ENCODE results near the gene PPP3CB. TPM values are rescaled to one million over a fixed set of nuclear protein-coding genes. Genes with fewer than 3 reads are reported as not detected.

Gene PPP3CB
- total RNA-seq, 1 experiment from 2014 or later, result 27.5 TPM

GRCh38 chr10:73439055-73439454 is 56.8 kb downstream of the PPP3CB start:
- intact Hi-C loops (cut with micrococcal nuclease; ENCODE audit: unreplicated experiment), result no loop called here
- CTCF ChIA-PET, result no interaction called here
- H3K27me3 Mint-ChIP-seq (ENCODE audit: unreplicated experiment), result no peaks in the 10 kb centered on the region
- no peaks in the 10 kb centered on the region for H3K9me3 Mint-ChIP-seq (ENCODE audit: low read depth, unreplicated experiment)
- no peak for TF ChIP-seq CTCF (IDR thresholded peaks at IDR 0.05; ENCODE audit: unreplicated experiment)
- no peak overlapping the region for H3K27ac Mint-ChIP-seq (ENCODE audit: unreplicated experiment)
- DNase-seq, result no peak
- no TSS peak for BruUV-seq (replicated peaks)
- H3K36me3 Mint-ChIP-seq (ENCODE audit: insufficient read depth, unreplicated experiment), result no peaks in the 10 kb centered on the region
- no peak overlapping the region for H3K4me3 Mint-ChIP-seq (ENCODE audit: low read depth, unreplicated experiment)
- no peaks in the 10 kb centered on the region for H3K4me1 Mint-ChIP-seq (ENCODE audit: low read depth, unreplicated experiment)

GRCh38 chr10:73433538-73433867 is 62.3 kb downstream of the PPP3CB start, which contains the start of gene MSS51:
Gene MSS51, minus strand, starts transcription at chr10:73433561. Its CDS starts 5,277 bp downstream, at chr10:73428284.
- Mint-ChIP-seq H3K9me3 (ENCODE audit: low read depth, unreplicated experiment) (no peaks in the 10 kb centered on the region), H3K27me3 (ENCODE audit: unreplicated experiment) (no peaks in the 10 kb centered on the region), H3K4me1 (ENCODE audit: low read depth, unreplicated experiment) (peaks cover 11% of the 10 kb centered on the region), H3K4me3 (ENCODE audit: low read depth, unreplicated experiment) (no peak within 1 kb of the TSS), H3K27ac (ENCODE audit: unreplicated experiment) (no peak within 1 kb of the TSS), H3K36me3 (ENCODE audit: insufficient read depth, unreplicated experiment) (no peaks in the 10 kb centered on the region)
- DNase-seq, result no peak
- no TSS peak for BruUV-seq (replicated peaks)
- intact Hi-C loops (cut with micrococcal nuclease; ENCODE audit: unreplicated experiment), result no loop called here
- no peak for TF ChIP-seq CTCF (IDR thresholded peaks at IDR 0.05; ENCODE audit: unreplicated experiment)
- CTCF ChIA-PET, result interaction anchor here (0.6 kb wide), 1 partner anchor 16 kb away, joined by 3 read pairs; no protein-coding TSS in a partner anchor

- no TSS peak for BruUV-seq (replicated peaks)
- Mint-ChIP-seq H3K9me3 (ENCODE audit: low read depth, unreplicated experiment) (no peaks in the 10 kb centered on the region), H3K27me3 (ENCODE audit: unreplicated experiment) (no peaks in the 10 kb centered on the region), H3K36me3 (ENCODE audit: insufficient read depth, unreplicated experiment) (no peaks in the 10 kb centered on the region), H3K27ac (ENCODE audit: unreplicated experiment) (no peak overlapping the region), H3K4me3 (ENCODE audit: low read depth, unreplicated experiment) (no peak overlapping the region), H3K4me1 (ENCODE audit: low read depth, unreplicated experiment) (peaks cover 11% of the 10 kb centered on the region)
- CTCF ChIA-PET, result interaction anchor here (0.6 kb wide), 1 partner anchor 16 kb away, joined by 3 read pairs; no protein-coding TSS in a partner anchor
- no peak for DNase-seq
- TF ChIP-seq CTCF (IDR thresholded peaks at IDR 0.05; ENCODE audit: unreplicated experiment), result no peak
- intact Hi-C loops (cut with micrococcal nuclease; ENCODE audit: unreplicated experiment), result no loop called here
Measured at GRCh38 chr10:73432646-73433537, 62.9 kb downstream of the PPP3CB start.

- H3K27me3 Mint-ChIP-seq (ENCODE audit: unreplicated experiment), result no peaks in the 10 kb centered on the region
- no TSS peak for BruUV-seq (replicated peaks)
- peaks cover 8% of the 10 kb centered on the region for H3K36me3 Mint-ChIP-seq (ENCODE audit: insufficient read depth, unreplicated experiment)
- H3K4me3 Mint-ChIP-seq (ENCODE audit: low read depth, unreplicated experiment), result no peak overlapping the region
- no peak overlapping the region for H3K27ac Mint-ChIP-seq (ENCODE audit: unreplicated experiment)
- H3K4me1 Mint-ChIP-seq (ENCODE audit: low read depth, unreplicated experiment), result no peaks in the 10 kb centered on the region
- no peaks in the 10 kb centered on the region for H3K9me3 Mint-ChIP-seq (ENCODE audit: low read depth, unreplicated experiment)
- intact Hi-C loops (cut with micrococcal nuclease; ENCODE audit: unreplicated experiment), result no loop called here
- no peak for DNase-seq
- no peak for TF ChIP-seq CTCF (IDR thresholded peaks at IDR 0.05; ENCODE audit: unreplicated experiment)
- CTCF ChIA-PET, result no interaction called here
Measured at GRCh38 chr10:73426318-73426717, 69.5 kb downstream of the PPP3CB start.

All from Calu3 (cell line).